CD14-positive monocyte (primary cell): Measurements from ENCODE around the gene FOXC1. TPM values are rescaled to one million over a fixed set of nuclear protein-coding genes. Genes with fewer than 3 reads are reported as not detected.
A peak's percentile ranks its signal among the peaks of the same experiment; 100 is the strongest.

Experiments
- DNase-seq, 3 donors: peaks; one replicate each; pipeline ENCODE4 v3.0.0-alpha.2; 2011 to 2022
- H2AFZ ChIP-seq: 2 replicates; pipeline ENCODE4 v1.6.0; 2012; ENCODE audit warnings: mild to moderate bottlenecking, low read depth, low read length, inconsistent platforms; ENCODE audit not compliant: insufficient read depth, poor library complexity, severe bottlenecking
- H3K27ac ChIP-seq, 2 donors: 1 replicate in 1 of 2; 2 replicates in 1 of 2; pipeline ENCODE4 v1.5.1; 2012 to 2013; ENCODE audit warnings: low read length in 2 of 2, control low read depth in 1 of 2, inconsistent platforms in 1 of 2, low read depth in 1 of 2, mild to moderate bottlenecking in 1 of 2
- H3K27me3 ChIP-seq, 2 donors: one replicate each; pipeline versions ENCODE4 v1.6.0 to v1.6.1; 2011 to 2013; ENCODE audit warnings: low read length in 2 of 2; ENCODE audit not compliant: control insufficient read depth in 2 of 2, insufficient read depth in 2 of 2
- H3K36me3 ChIP-seq, 2 donors: replicated peaks in 1 of 2; 1 replicate in 1 of 2; 2 replicates in 1 of 2; pipeline versions ENCODE4 v1.5.1 to v1.6.1; 2012 to 2013; ENCODE audit warnings: low read length in 2 of 2, control low read depth in 1 of 2, inconsistent platforms in 1 of 2, mild to moderate bottlenecking in 1 of 2; ENCODE audit not compliant: insufficient read depth in 2 of 2, control insufficient read depth in 1 of 2
- H3K4me1 ChIP-seq, 2 donors: 1 replicate in 1 of 2; 2 replicates in 1 of 2; pipeline versions ENCODE4 v1.5.1 to v1.6.1; 2012 to 2013; ENCODE audit warnings: low read length in 2 of 2, control low read depth in 1 of 2, inconsistent platforms in 1 of 2, mild to moderate bottlenecking in 1 of 2, moderate library complexity in 1 of 2; ENCODE audit not compliant: insufficient read depth in 2 of 2, control insufficient read depth in 1 of 2
- H3K4me2 ChIP-seq: replicated peaks from 2 replicates; pipeline ENCODE3; 2012; ENCODE audit warnings: low read length, moderate library complexity, mild to moderate bottlenecking; ENCODE audit not compliant: poor library complexity, severe bottlenecking; ENCODE audit errors: extremely low read depth
- H3K4me3 ChIP-seq, 3 experiments: fragments of 200-600 bp in 1 of 3; sonication (generic) in 1 of 3; replicated peaks in 1 of 3; 1 replicate in 2 of 3; 2 replicates in 1 of 3; pipeline ENCODE4 v1.5.1; 2011 to 2013; ENCODE audit warnings: low read length in 3 of 3, mild to moderate bottlenecking in 3 of 3, control low read depth in 2 of 3, low read depth in 2 of 3, inconsistent platforms in 1 of 3, moderate library complexity in 1 of 3
- H3K79me2 ChIP-seq: 2 replicates; pipeline ENCODE4 v1.6.0; 2012; ENCODE audit warnings: mild to moderate bottlenecking, control low read depth, inconsistent platforms, low read length, moderate library complexity; ENCODE audit not compliant: insufficient read depth
- H3K9ac ChIP-seq: 2 replicates; pipeline ENCODE4 v1.6.0; 2017; ENCODE audit warnings: low read length, mild to moderate bottlenecking; ENCODE audit not compliant: insufficient read depth, poor library complexity, severe bottlenecking
- H3K9me3 ChIP-seq, 2 donors: replicated peaks in 1 of 2; 1 replicate in 1 of 2; 2 replicates in 1 of 2; pipeline versions ENCODE4 v1.5.1 to v1.6.1; 2012 to 2013; ENCODE audit warnings: low read length in 2 of 2, control low read depth in 1 of 2; ENCODE audit not compliant: control insufficient read depth in 1 of 2, insufficient read depth in 1 of 2
- H4K20me1 ChIP-seq: 2 replicates; pipeline ENCODE4 v1.6.0; 2012; ENCODE audit warnings: mild to moderate bottlenecking, low read length, control low read depth, moderate library complexity; ENCODE audit not compliant: insufficient read depth
- H3K27ac Mint-ChIP-seq, 7 donors: one replicate each; pipeline ENCODE4 v1.8.0; 2020; ENCODE audit warnings: mild to moderate bottlenecking in 7 of 7, mixed read lengths in 7 of 7, moderate library complexity in 6 of 7, inconsistent platforms in 2 of 7
- H3K27me3 Mint-ChIP-seq, 3 donors: one replicate each; pipeline ENCODE4 v1.8.0; 2021 to 2022; ENCODE audit warnings: low read depth in 3 of 3, mild to moderate bottlenecking in 3 of 3, mixed read lengths in 3 of 3, moderate library complexity in 3 of 3, inconsistent platforms in 1 of 3
- H3K36me3 Mint-ChIP-seq, 2 donors: one replicate each; pipeline ENCODE4 v1.8.0; 2020; ENCODE audit warnings: mixed read lengths in 2 of 2, inconsistent platforms in 1 of 2, mild to moderate bottlenecking in 1 of 2
- H3K4me1 Mint-ChIP-seq: one replicate; pipeline ENCODE4 v1.8.0; 2020; ENCODE audit warnings: mild to moderate bottlenecking, mixed read lengths
- H3K4me3 Mint-ChIP-seq, 2 donors: one replicate each; pipeline ENCODE4 v1.8.0; 2020; ENCODE audit warnings: mild to moderate bottlenecking in 2 of 2, mixed read lengths in 2 of 2, moderate library complexity in 1 of 2
- H3K9me3 Mint-ChIP-seq, 7 donors: one replicate each; pipeline ENCODE4 v1.8.0; 2020 to 2022; ENCODE audit warnings: mixed read lengths in 7 of 7, mild to moderate bottlenecking in 6 of 7, moderate library complexity in 6 of 7, inconsistent platforms in 2 of 7
- WGBS: methylation state at CpG from one replicate; pipeline ENCODE4 v1.1.5; 2013; ENCODE audit warnings: missing lambda C conversion rate; ENCODE audit not compliant: insufficient coverage; 5-methylcytosine and 5-hydroxymethylcytosine counted together
- intact Hi-C, 2 donors: fragments of 100-400 bp; cut with micrococcal nuclease; formaldehyde crosslinking; loops; one replicate each; pipeline versions ENCODE4 v1.15.0 to v1.15.1; 2023
- polyA plus RNA-seq, 3 donors: library from polyadenylated mRNA; depleted of rRNA in 1 of 3; unstranded in 2 of 3; stranded (reverse) in 1 of 3; fragments of 300-500 nt in 2 of 3; fragments of >200 nt in 1 of 3; fragmentation: Illumina TruSeq in 2 of 3; gene quantifications; 1 replicate in 2 of 3; 2 replicates in 1 of 3; pipeline ENCODE4 v1.2.3, GENCODE V29; 2012 to 2021
- TF ChIP-seq, protein P1 (sequence below): fragments of 200-600 bp; IDR thresholded peaks from one replicate; pipeline ENCODE4 v1.8.0; 2022; ENCODE audit warnings: antibody characterized with exemption, mild to moderate bottlenecking

FOXC1 gene
- polyA plus RNA-seq, 3 donors, result 0.36 TPM; not detected in 2

DNA sequence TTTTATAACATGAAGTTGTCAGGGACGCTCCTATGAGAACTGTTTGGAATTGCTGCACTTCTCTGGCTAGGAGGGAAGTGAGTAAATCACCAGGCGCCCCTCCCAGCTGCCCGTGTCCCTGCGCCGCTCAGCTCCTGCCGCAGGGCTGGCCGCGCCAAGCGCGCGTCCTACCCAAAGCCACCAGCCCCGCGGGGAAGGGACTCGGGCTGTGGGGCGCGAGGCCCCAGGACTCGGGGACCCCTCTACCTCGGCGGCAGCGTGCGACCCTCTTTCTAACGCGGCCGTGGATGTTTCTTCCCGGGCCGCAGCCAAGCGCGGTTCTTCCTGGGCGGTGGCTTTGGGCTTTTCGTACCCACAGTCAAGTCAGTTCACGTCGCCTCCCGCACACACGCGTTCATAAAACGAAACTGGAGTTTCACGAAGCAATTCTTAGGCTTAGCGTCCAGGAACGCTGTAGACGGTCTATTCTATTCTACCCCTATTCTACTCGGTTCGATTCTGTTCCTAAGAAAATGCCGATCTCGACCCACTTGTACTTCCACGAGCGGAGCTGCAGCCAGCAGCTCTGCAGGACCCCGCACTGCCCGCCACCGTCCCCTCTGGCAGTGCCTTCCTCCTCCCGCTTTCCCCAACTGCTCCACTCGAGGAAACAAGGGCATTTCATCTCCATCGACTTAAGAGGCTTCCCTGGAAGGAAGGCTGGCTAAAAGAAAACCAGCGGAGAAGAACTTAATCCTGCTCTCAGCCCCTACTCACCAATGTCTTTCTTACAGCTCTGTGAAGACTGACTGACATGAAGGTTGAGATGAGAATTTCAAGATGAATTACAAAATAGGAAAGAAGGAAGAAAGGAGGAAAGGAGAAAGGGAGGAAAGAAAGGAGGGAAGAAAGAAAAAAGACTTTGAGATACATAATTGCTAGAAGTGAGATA lies 15.4 kb downstream of the FOXC1 start:
- Mint-ChIP-seq H3K4me3 (peak overlapping the region; percentile 82 to 93), H3K36me3 (peaks cover 21 to 27% of the 10 kb centered on the region in 2 donors), H3K4me1 (peaks cover 22% of the 10 kb centered on the region), H3K27me3 (peaks cover 73 to 90% (median 80%) of the 10 kb centered on the region in 3 donors), H3K27ac (no peak overlapping the region), H3K9me3 (peaks cover 0 to 25% (median 5%) of the 10 kb centered on the region in 7 donors)
- no peak overlapping the region for H2AFZ ChIP-seq
- peaks cover 18 to 24% of the 10 kb centered on the region in 2 donors for H3K4me1 ChIP-seq
- peak overlapping the region; percentile 90 for H3K4me2 ChIP-seq
- no peaks in the 10 kb centered on the region for H3K79me2 ChIP-seq
- peaks cover 0 to 13% of the 10 kb centered on the region in 2 donors for H3K9me3 ChIP-seq
- intact Hi-C loops, result no loop called here
- H4K20me1 ChIP-seq, result peaks cover 3% of the 10 kb centered on the region
- peak in 1 of 3 donors; percentile 34 for DNase-seq
- TF ChIP-seq, protein P1, sequence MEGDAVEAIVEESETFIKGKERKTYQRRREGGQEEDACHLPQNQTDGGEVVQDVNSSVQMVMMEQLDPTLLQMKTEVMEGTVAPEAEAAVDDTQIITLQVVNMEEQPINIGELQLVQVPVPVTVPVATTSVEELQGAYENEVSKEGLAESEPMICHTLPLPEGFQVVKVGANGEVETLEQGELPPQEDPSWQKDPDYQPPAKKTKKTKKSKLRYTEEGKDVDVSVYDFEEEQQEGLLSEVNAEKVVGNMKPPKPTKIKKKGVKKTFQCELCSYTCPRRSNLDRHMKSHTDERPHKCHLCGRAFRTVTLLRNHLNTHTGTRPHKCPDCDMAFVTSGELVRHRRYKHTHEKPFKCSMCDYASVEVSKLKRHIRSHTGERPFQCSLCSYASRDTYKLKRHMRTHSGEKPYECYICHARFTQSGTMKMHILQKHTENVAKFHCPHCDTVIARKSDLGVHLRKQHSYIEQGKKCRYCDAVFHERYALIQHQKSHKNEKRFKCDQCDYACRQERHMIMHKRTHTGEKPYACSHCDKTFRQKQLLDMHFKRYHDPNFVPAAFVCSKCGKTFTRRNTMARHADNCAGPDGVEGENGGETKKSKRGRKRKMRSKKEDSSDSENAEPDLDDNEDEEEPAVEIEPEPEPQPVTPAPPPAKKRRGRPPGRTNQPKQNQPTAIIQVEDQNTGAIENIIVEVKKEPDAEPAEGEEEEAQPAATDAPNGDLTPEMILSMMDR, result no peak
- no peaks in the 10 kb centered on the region for H3K36me3 ChIP-seq
- no peak overlapping the region for H3K27ac ChIP-seq
- peak overlapping the region; percentile 17 for H3K9ac ChIP-seq
- H3K4me3 ChIP-seq, result peak overlapping the region; percentile 13 to 69 (median 26)
- H3K27me3 ChIP-seq, result peaks cover 61 to 88% of the 10 kb centered on the region in 2 donors
- 2% methylated on average over 49 of the region's 53 CpGs for whole genome bisulfite sequencing

DNA sequence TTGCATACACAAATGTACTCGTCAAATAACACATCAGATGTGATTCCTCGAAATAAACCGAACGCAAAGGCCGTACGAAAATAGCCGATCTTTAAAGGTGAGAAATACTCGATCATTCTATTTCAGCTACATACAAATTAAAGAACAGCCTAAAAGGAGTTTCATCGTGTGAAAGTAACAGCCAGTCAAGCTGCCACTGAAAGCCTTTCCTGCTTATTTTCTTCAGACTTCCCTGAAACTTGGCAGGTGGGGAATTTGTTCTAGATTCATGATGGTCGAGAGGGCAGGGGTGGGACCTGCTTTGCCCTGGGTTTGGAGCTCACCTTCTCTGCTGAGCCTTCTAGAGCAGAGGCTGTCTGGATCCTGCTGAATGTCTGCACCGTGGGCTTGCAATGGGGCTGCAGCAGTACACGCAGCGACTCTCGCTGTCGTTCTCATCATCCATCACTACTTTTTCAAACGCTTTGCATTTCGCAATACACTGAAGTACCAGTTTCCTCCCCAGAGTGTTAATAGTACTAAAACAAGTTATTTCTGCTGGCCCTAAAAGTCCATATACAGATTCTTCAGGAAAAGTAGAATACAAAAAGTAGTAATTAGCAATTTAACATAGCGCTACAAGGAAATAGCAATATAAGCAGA lies 16.2 kb downstream of the FOXC1 start:
- Histone ChIP-seq H2AFZ (no peak overlapping the region), H3K9ac (no peak overlapping the region), H3K4me1 (peaks cover 15 to 18% of the 10 kb centered on the region in 2 donors), H3K79me2 (no peaks in the 10 kb centered on the region), H3K9me3 (peaks cover 0 to 11% of the 10 kb centered on the region in 2 donors), H3K4me3 (no peak overlapping the region), H4K20me1 (peaks cover 3% of the 10 kb centered on the region), H3K36me3 (no peaks in the 10 kb centered on the region), H3K27ac (no peak overlapping the region), H3K4me2 (no peak overlapping the region), H3K27me3 (peaks cover 55 to 80% of the 10 kb centered on the region in 2 donors)
- no peak for DNase-seq
- H3K4me3 Mint-ChIP-seq, result peak overlapping the region; percentile 82 to 93
- peaks cover 21 to 27% of the 10 kb centered on the region in 2 donors for H3K36me3 Mint-ChIP-seq
- TF ChIP-seq, protein P1, result no peak
- 48% methylated on average over 10 of the region's 18 CpGs for WGBS
- H3K27me3 Mint-ChIP-seq, result peaks cover 73 to 82% (median 79%) of the 10 kb centered on the region in 3 donors
- intact Hi-C loops, result no loop called here
- H3K27ac Mint-ChIP-seq, result no peak overlapping the region
- H3K4me1 Mint-ChIP-seq, result peaks cover 22% of the 10 kb centered on the region
- H3K9me3 Mint-ChIP-seq, result peaks cover 0 to 23% (median 5%) of the 10 kb centered on the region in 7 donors
